Measurements from ENCODE around the gene SLC15A3.

GRCh38 chr11:60937144-60937527, 14.8 kb downstream of the SLC15A3 start:
- TF ChIP-seq ZNF416 (tag by site-specific recombination; IDR thresholded peaks at IDR 0.05) (no peak), CTCF (tag by site-specific recombination; IDR thresholded peaks at IDR 0.05) (no peak), ZNF843 (tag by site-specific recombination; IDR thresholded peaks at IDR 0.05) (no peak), ZSCAN18 (tag by site-specific recombination; IDR thresholded peaks at IDR 0.05) (no peak), KLF8 (tag by site-specific recombination; IDR thresholded peaks at IDR 0.05) (no peak), ZNF510 (tag by site-specific recombination; IDR thresholded peaks at IDR 0.05; ENCODE audit: insufficient replicate concordance) (no peak), ZNF140 (tag by site-specific recombination; IDR thresholded peaks at IDR 0.05) (no peak), TCF7L2 (IDR thresholded peaks at IDR 0.05; ENCODE audit: borderline replicate concordance, low read depth, low read length) (no peak), ZNF223 (tag by site-specific recombination; IDR thresholded peaks at IDR 0.05) (no peak), BCL6B (tag by site-specific recombination; IDR thresholded peaks at IDR 0.05) (no peak), KLF1 (tag by site-specific recombination; IDR thresholded peaks at IDR 0.05) (no peak), KLF7 (tag by site-specific recombination; IDR thresholded peaks at IDR 0.05; ENCODE audit: borderline replicate concordance) (no peak), ZNF621 (tag by site-specific recombination; IDR thresholded peaks at IDR 0.05) (no peak)

All from HEK293 (cell line).